ENCODE data around the gene CDK15.

CDK15 gene

GRCh38 chr2:201862843-201863242 lies 56.5 kb downstream of the CDK15 start:
- no peak for DNase-seq (ENCODE audit: low read depth in 3 of 3, low spot score in 1 of 3)

DNA sequence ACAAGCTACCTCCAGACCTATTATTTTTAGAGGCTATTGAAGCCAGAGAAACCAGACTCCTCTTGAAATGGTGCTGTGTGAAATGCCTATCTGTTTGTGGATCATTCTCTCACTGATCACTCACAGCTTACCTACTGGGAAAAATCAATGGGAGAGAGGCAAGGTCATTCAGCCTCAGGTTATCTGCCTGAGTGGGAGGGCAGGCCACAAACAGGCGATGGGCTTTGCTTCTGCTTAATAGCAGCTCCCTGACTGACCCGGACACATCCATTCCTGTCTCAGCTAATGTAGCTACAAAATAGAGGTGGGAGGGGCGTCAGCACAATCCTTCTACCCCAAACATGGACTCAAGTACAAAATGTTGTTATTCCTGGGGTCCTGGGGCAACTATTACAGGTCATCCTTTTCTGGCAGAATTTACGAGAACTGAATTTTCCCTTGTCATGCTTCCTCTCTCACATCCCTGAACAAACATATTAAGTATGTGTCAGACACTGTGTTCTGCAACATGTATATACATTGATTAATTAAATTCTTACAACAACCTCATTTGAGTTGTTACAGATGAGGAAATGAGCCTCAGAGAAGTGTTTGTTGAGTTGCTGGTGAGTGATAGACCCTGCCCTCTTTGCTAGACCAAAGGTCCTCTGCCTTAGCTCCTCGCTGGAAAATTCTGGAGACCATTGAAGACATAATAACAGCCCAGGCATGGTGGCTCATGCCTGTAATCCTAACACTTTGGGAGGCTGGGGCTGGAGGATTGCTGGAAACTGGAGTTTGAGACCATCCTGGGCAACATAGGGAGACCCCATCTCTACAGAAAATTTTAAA lies 60.5 kb downstream of the CDK15 start:
- no peak for DNase-seq (ENCODE audit: low read depth in 3 of 3, low spot score in 1 of 3)

DNA sequence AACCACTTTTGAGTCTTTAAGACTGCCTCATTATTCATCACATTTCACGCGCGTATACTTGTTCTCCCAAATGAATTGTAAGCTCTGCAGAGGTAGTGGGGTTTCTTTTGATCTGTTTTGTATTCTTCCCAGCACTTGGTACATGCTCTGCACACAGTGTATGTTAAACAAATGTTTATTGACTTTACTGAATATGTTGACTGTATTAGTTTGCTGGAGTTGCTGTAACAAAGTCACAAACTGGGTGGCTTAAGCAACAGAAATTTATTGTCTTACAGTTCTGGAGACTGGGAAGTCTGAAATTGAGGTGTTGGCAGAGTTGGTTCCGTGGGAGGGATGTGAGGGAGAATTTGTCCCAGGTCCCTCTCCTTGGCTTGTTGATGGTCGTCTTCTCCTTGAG lies 65.1 kb downstream of the CDK15 start:
- DNase-seq (ENCODE audit: low read depth in 3 of 3, low spot score in 1 of 3), result no peak

DNA sequence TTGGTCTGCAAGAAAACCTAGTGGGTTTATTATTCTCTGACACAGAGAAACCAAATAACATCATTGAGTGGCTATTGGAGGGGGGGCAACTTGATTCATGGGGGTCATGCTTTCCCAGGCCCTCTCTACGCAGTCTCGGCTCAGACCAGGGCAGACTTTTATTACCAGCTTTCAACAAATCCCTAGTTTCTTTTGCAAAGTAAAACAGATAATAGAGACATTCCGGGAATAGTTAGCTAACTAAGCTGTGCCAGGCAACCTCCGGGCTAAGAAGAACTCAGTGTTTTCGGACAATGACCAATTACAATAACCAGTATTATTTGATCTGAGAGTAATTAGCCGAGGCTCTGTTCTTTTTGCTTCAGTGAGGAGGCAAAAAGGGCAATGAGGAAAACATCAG lies 66.3 kb downstream of the CDK15 start:
- no peak for DNase-seq (ENCODE audit: low read depth in 3 of 3, low spot score in 1 of 3)

DNA sequence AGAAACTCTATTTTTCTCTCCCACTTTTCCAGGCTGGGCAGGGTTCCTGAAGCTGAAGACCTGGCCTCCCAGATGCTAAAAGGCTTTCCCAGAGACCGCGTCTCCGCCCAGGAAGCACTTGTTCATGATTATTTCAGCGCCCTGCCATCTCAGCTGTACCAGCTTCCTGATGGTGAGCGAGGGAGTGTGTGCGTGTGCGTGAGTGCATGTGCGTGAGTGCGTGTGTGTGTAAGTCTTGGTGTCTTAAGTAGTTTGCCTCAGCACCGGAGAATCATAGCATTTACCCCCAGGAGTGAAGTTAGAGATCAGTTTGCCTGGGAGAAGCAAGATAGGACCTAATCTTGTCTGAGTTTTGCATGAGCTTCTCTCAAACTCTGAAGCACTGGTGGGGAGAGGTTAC lies 73.7 kb downstream of the CDK15 start:
- DNase-seq (ENCODE audit: low read depth in 3 of 3, low spot score in 1 of 3), result no peak

- DNase-seq (ENCODE audit: low read depth in 3 of 3, low spot score in 1 of 3), result no peak
Observed at GRCh38 chr2:201880579-201880978, 74.2 kb downstream of the CDK15 start.

DNA sequence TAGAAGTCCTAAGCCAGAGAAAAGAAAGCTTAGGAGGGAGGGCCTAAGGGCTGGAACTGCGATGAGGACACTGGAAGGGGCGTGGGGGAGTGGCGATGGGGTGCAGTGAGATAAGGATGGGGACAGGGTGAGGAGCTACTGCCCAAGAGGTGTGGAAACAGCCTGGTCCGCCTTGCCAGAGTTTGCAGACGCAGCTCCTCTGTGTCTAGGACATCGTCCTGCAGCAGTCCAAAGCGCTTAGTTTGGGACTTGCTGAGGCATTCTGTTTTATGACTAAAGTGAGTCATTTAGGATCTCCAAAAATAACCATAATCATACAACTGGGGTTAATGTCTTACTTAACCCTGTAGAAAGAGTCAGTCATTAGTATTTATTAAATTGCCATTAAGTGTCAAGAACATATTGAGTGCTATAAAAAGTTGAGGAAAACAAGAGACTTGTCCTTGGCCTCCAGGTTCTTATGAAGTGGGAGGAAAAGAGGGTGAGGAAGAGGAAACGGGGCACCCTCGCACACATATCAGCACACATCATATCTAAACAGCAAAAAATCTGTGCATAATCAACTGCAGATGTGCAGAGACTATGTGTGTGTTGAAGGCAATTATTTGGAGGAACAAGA lies 74.8 kb downstream of the CDK15 start:
- no peak for DNase-seq (ENCODE audit: low read depth in 3 of 3, low spot score in 1 of 3)

- no peak for DNase-seq (ENCODE audit: low read depth in 3 of 3, low spot score in 1 of 3)
Observed at GRCh38 chr2:201881741-201882140, 75.4 kb downstream of the CDK15 start.

DNA sequence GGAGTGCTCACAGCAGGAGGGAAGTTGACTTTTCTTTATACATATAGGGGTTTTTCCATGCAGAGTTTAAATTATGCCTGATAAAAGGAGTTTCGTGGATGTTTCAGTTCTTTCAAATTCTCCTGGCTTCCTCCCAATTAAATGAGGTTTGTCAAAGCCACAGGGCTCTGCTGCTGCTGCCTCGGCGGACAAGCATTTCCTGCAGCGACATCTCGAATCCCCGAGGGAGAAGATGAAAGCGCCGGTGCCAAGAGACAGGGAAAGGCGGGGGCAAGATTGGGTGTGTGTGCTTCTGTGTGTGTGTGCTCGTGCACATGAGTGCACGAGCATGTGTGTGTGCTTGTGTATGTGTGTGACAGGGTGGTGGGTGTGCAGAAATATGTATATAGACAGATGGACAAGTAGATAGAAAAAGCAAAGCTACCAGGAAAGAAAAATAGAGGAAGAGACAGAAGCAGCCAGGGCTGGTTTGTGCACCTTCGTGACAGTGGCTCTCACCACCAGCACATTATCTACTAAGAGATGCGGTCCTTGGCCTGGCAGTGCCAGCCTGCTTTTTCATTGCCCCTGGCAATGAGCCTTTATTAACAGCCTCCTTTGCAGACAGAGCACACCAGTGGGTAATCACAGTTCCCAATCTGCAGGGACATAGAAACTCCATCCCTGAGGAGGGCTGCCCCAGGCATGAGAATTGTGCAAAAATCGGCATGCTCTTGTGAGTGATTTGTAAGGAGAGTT lies 76.2 kb downstream of the CDK15 start:
- DNase-seq (ENCODE audit: low read depth in 3 of 3, low spot score in 1 of 3), result no peak

DNA sequence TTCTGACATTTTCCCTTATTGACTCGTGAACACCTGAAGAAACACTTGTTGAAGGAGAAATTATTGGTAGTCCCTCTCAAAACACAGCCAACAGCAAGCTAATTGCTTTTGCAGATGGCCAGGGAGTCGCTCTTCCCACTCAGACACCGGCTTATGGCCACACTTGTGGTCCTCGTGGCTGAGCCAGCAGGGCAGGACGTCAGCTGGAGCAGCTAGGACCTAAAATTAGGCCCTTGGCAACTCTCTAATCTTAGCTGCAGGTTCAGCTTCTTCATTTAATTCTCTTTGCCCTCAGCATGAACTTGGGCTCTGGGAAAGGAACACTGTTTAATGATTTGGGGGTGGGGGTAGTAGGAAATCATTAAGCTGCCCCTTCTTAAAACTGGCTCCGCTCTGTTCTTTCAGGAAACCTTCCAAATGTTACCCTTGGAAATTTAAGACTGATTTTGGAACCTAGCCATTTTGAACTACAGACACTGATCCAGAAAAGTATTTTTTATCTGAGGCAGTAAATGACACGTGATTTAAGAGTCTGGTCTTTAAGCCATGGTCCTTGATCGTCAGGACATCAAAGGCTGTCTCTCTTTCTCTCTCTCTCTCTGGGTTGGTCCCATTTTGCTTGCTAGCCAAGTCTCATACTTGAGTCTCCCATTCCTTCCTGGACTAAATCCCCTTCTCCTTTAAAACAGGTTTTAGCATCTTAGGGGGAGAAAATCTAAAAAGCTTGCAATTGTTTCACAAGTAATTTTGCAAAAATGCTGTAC lies 77.5 kb downstream of the CDK15 start:
- no peak for DNase-seq (ENCODE audit: low read depth in 3 of 3, low spot score in 1 of 3)

DNA sequence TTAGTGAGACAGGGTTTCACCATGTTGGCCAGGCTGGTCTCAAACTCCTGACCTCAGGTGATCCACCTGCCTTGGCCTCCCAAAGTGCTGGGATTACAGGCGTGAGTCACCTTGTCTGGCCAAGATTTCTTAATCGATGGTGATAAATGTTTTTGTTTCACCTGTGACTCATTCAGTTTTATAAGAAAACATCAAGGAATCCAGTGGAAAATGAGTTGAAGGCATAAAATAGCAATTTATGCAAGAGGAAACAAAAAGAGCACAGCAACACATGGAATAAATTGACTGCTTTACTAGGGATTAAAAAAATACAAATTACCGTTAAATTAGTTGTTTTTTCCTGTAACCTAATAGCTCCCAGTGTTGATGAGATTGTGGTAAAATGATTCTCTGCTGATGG lies 80.2 kb downstream of the CDK15 start:
- no peak for DNase-seq (ENCODE audit: low read depth in 3 of 3, low spot score in 1 of 3)

DNA sequence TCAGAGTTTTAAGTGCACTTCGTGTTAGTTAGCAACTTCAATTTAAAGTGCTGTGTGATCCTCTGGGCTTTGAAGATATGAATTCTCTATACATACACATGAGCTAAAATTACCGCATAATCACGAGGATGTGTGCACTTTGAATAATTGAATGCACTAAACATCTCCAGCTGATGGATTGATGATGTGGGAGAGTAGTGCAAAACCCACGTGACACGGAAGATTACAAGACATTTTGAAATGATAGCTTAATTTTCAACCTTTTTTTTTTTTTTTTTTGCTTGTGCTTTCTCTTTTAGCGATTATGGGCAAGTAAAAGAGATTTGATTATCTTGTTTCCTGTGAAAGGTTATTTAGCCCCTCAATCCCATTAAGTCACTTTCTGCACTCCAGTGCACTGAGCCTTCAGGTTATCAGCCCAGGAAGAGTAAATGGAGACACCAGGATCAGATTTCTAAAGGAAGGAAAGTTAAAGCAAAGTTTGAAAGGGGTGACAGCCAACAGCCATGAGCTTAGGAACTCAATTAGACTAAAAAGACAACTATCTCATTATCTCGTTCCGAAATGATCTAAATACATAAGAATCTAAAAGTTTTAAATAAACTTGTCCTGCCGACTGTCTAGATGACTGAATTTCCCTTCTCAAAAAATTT lies 81.6 kb downstream of the CDK15 start:
- no peak for DNase-seq (ENCODE audit: low read depth in 3 of 3, low spot score in 1 of 3)

DNA sequence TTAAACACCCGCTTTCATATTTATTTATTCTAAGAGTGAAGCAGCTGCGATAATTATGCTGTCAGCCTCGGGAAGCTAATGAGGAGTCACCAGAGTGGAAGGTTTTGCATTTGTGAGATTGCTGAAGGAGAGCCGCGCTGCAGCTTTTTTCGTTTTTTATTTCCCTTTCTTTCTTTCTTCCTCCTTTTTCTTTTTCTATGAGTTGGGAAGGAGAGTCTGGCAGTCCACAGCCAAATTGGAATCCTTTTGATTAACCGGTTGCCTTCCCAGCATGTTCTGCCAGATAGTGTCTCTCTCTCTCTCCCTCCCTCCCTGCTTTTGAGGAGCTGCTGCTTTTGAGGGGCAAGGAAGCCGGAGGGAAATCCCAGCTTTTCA lies 82.1 kb downstream of the CDK15 start:
- DNase-seq (ENCODE audit: low read depth in 3 of 3, low spot score in 1 of 3), result no peak

- DNase-seq (ENCODE audit: low read depth in 3 of 3, low spot score in 1 of 3), result no peak
Observed at GRCh38 chr2:201890453-201890852, 84.1 kb downstream of the CDK15 start.

GRCh38 chr2:201891676-201892075 lies 85.3 kb downstream of the CDK15 start:
- no peak for DNase-seq (ENCODE audit: low read depth in 3 of 3, low spot score in 1 of 3)

- no peak for DNase-seq (ENCODE audit: low read depth in 3 of 3, low spot score in 1 of 3)
Observed at GRCh38 chr2:201892516-201892915, 86.2 kb downstream of the CDK15 start.

DNA sequence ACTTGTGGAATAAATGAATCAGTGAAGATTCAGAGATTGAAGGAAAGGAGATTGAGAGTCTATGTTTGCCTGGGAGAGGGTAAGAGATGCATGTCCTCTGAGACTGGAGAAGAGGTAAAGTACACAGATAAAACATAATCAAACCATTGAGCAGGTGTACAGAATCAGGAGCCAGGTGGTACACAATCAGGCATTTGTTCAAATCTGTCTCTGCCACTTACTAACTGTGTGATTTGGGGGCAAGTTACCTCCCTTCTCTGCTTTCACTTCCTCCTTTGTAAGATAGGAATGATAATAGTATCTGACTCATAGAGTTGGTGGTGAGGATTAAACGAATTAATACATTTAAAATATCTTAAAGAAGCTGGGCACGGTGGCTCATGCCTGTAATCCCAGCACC lies 94.0 kb downstream of the CDK15 start:
- DNase-seq (ENCODE audit: low read depth in 3 of 3, low spot score in 1 of 3), result no peak

DNA sequence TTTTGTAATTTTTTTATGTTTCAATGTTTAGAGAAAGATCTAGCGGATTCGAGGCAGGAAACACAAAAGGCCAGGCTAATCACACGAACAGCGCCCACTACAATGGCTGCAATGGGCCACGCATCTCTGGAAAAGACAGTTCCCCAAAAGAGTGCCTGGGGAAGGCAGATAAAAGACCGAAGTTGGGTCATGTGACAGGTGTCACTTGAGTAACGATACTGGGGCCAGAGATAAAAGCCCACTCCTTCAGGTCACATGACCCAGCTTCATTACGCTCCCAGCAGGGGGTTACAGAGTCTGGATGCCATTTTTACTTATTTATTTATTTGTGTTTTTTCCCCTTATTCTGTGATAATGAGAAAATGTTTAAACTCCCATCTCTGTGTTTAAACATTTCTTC lies 95.4 kb downstream of the CDK15 start:
- DNase-seq (ENCODE audit: low read depth in 3 of 3, low spot score in 1 of 3), result no peak

DNA sequence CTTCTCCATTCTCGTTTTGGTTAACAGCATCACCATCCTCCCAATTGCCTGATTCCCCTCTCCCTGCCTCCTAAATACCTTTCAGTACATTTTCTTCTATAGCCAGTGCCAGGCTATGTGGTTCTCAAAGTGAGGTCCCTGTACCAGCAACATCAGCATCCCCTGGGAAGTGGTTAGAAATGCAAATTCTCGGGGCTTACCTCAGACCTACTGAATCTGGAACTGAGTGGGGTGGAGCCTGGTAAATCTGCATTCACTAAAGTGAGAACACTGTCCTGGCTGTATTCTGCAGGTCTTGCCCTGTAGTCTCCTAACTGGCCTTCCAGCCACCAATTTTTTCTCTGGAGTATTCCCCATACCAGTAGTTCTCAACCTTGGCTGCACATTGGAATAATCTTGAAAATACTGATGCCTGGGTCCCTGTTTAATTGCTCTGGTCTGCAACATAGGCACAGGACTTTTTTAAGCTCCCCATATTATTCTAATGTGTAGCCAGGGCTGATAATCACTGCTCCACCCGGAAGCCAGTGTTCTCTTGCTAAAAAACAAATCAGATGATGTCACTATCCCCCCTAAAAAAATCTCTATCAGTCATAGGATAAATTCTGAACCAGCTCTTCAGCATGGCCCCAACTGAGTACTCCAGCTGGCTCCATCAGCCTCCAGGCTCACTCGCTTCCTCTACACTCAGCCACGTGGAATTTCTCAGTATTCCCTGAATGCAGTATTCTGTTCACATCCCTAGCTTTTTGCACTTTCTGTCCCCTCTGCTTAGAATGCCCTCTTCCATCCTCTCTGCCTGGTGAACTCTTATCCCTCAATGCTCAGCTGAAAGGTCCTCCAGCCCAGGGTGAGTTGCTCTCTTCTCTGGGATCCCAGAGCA lies 98.4 kb downstream of the CDK15 start:
- no peak for DNase-seq (ENCODE audit: low read depth in 3 of 3, low spot score in 1 of 3)

All from stimulated activated CD4-positive, alpha-beta T cell treated with anti-CD3 and anti-CD28 coated beads, TNF-alpha, amount 100 ng/mL, for 1 hour (primary cell).